ENCODE measurements around the gene CRNKL1.
A peak's percentile ranks its signal among the peaks of the same experiment; 100 is the strongest.

The CRNKL1 gene

DNA sequence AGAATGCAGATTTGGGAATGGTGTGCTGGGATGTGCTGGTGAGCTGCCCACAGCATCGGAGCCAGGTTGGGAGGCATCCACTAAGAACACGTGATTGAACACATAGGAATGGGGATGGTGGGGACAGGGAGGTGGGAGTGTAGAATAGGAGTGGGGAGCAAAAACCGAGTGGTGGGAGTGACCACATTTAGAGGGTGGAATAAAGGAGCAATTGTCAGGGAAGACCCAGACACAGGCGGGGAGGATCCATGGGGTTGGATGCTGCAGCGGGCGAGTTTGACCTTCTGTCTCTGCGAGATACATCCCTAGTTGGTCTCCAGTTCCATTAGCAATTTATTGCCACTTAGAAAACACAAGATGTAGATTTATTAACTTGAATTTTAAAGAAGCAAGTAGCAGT is 30.4 kb downstream of the CRNKL1 start:
- Histone ChIP-seq H3K4ac (ENCODE audit: low read depth, low read length) (no peak overlapping the region), H3K79me1 (ENCODE audit: low read length) (peaks cover 5% of the 10 kb centered on the region), H2BK12ac (ENCODE audit: low read length) (no peak overlapping the region), H2AK5ac (ENCODE audit: low read length) (no peak overlapping the region), H3K79me2 (ENCODE audit: control insufficient read depth, insufficient read depth, low read length, poor library complexity) (peaks cover 15% of the 10 kb centered on the region), H3K27me3 (ENCODE audit: insufficient read depth, low read length) (no peaks in the 10 kb centered on the region), H3K4me2 (ENCODE audit: low read length) (no peak overlapping the region), H3K4me3 (ENCODE audit: low read depth, low read length) (no peak overlapping the region), H3K23ac (ENCODE audit: low read length) (no peak overlapping the region), H3K14ac (ENCODE audit: low read length) (no peak overlapping the region), H3K18ac (ENCODE audit: low read length) (no peak overlapping the region), H3K9ac (ENCODE audit: low read length) (no peak overlapping the region), H2AFZ (ENCODE audit: insufficient read depth, low read length, poor library complexity) (no peak overlapping the region), H3K9me3 (ENCODE audit: insufficient read depth, low read depth, low read length) (no peaks in the 10 kb centered on the region), H2BK5ac (ENCODE audit: low read depth, low read length, poor library complexity) (no peak overlapping the region), H4K12ac (ENCODE audit: low read depth, low read length) (no peak overlapping the region), H4K8ac (ENCODE audit: low read depth, low read length) (no peak overlapping the region), H3K36me3 (ENCODE audit: control insufficient read depth in 1 of 2, insufficient read depth in 2 of 2, low read length in 2 of 2) (peaks cover 11 to 17% of the 10 kb centered on the region in 2 experiments), H4K91ac (ENCODE audit: low read depth, low read length) (no peak overlapping the region), H3K27ac (ENCODE audit: low read depth, low read length) (no peak overlapping the region), H2BK120ac (ENCODE audit: insufficient read depth, low read length, poor library complexity) (no peak overlapping the region), H3K4me1 (ENCODE audit: control insufficient read depth in 1 of 2, insufficient read depth in 2 of 2, low read length in 2 of 2) (peaks cover 0 to 5% of the 10 kb centered on the region in 2 experiments)
- no peak for DNase-seq
- WGBS (ENCODE audit: extremely low coverage, insufficient coverage, insufficient read length) = no CpG with 5 or more reads among the region's 7 CpGs

DNA sequence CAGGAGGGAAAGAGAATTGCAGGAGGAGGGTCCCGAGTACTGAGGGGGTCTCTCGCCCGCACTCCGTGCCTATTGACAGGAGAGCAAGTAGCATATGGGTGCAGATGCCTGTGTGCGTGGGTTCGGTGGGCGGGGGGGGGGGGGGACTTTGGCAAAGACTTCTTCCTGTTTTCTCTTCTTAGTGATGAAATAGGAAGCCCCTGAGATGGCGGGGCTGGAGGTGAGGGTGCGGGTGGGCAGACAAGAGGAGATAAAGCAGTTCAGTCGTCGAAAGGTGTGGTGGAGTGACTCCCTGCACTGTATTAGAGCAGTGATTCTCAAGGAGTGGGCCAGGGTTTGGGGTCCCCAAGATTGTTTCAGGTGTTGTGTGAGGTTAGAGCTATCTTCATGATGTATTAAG is 31.4 kb downstream of the CRNKL1 start:
- Histone ChIP-seq H2AK5ac (ENCODE audit: low read length) (no peak overlapping the region), H3K27me3 (ENCODE audit: insufficient read depth, low read length) (no peaks in the 10 kb centered on the region), H4K8ac (ENCODE audit: low read depth, low read length) (no peak overlapping the region), H3K23ac (ENCODE audit: low read length) (no peak overlapping the region), H3K79me2 (ENCODE audit: control insufficient read depth, insufficient read depth, low read length, poor library complexity) (peaks cover 15% of the 10 kb centered on the region), H3K18ac (ENCODE audit: low read length) (no peak overlapping the region), H3K36me3 (ENCODE audit: control insufficient read depth in 1 of 2, insufficient read depth in 2 of 2, low read length in 2 of 2) (peaks cover 7 to 15% of the 10 kb centered on the region in 2 experiments), H2BK120ac (ENCODE audit: insufficient read depth, low read length, poor library complexity) (no peak overlapping the region), H2AFZ (ENCODE audit: insufficient read depth, low read length, poor library complexity) (no peak overlapping the region), H4K91ac (ENCODE audit: low read depth, low read length) (no peak overlapping the region), H3K9me3 (ENCODE audit: insufficient read depth, low read depth, low read length) (no peaks in the 10 kb centered on the region), H2BK12ac (ENCODE audit: low read length) (no peak overlapping the region), H3K4me3 (ENCODE audit: low read depth, low read length) (no peak overlapping the region), H3K4me2 (ENCODE audit: low read length) (no peak overlapping the region), H4K12ac (ENCODE audit: low read depth, low read length) (no peak overlapping the region), H3K9ac (ENCODE audit: low read length) (no peak overlapping the region), H3K4me1 (ENCODE audit: control insufficient read depth in 1 of 2, insufficient read depth in 2 of 2, low read length in 2 of 2) (peaks cover 0 to 5% of the 10 kb centered on the region in 2 experiments), H3K27ac (ENCODE audit: low read depth, low read length) (no peak overlapping the region), H3K4ac (ENCODE audit: low read depth, low read length) (peak overlapping the region; percentile 77), H3K79me1 (ENCODE audit: low read length) (peaks cover 5% of the 10 kb centered on the region), H3K14ac (ENCODE audit: low read length) (no peak overlapping the region), H2BK5ac (ENCODE audit: low read depth, low read length, poor library complexity) (no peak overlapping the region)
- DNase-seq = no peak
- no CpG with 5 or more reads among the region's 11 CpGs for WGBS (ENCODE audit: extremely low coverage, insufficient coverage, insufficient read length)

DNA sequence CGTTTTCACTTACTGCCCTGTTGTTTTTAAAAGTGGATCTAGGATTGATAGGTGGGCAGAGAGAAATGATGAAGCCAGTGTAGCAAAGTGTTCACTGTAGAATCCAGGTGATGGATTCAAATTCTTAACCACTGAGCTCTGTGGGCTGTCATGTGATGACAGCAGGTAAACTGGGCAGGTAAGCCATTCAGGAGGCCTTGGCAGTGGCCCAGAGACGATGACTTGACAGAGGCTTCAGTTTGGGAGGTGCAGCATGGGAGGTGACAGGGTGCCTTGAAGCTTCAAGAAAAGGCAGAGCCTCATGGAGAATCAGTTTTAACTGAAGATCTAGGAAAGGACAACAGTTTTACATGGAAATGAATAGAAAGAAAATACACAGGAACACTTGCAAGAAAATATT is 33.1 kb downstream of the CRNKL1 start:
- Histone ChIP-seq H2BK5ac (ENCODE audit: low read depth, low read length, poor library complexity) (no peak overlapping the region), H3K4me1 (ENCODE audit: control insufficient read depth in 1 of 2, insufficient read depth in 2 of 2, low read length in 2 of 2) (peaks cover 0 to 5% of the 10 kb centered on the region in 2 experiments), H4K12ac (ENCODE audit: low read depth, low read length) (no peak overlapping the region), H2AK5ac (ENCODE audit: low read length) (no peak overlapping the region), H3K79me1 (ENCODE audit: low read length) (peaks cover 5% of the 10 kb centered on the region), H3K18ac (ENCODE audit: low read length) (no peak overlapping the region), H3K4me3 (ENCODE audit: low read depth, low read length) (no peak overlapping the region), H3K9ac (ENCODE audit: low read length) (no peak overlapping the region), H3K4ac (ENCODE audit: low read depth, low read length) (peak overlapping the region; percentile 34), H3K14ac (ENCODE audit: low read length) (no peak overlapping the region), H3K4me2 (ENCODE audit: low read length) (no peak overlapping the region), H4K91ac (ENCODE audit: low read depth, low read length) (no peak overlapping the region), H3K9me3 (ENCODE audit: insufficient read depth, low read depth, low read length) (no peaks in the 10 kb centered on the region), H2AFZ (ENCODE audit: insufficient read depth, low read length, poor library complexity) (no peak overlapping the region), H4K8ac (ENCODE audit: low read depth, low read length) (no peak overlapping the region), H3K23ac (ENCODE audit: low read length) (no peak overlapping the region), H3K27ac (ENCODE audit: low read depth, low read length) (no peak overlapping the region), H3K79me2 (ENCODE audit: control insufficient read depth, insufficient read depth, low read length, poor library complexity) (peaks cover 15% of the 10 kb centered on the region), H2BK12ac (ENCODE audit: low read length) (no peak overlapping the region), H3K27me3 (ENCODE audit: insufficient read depth, low read length) (no peaks in the 10 kb centered on the region), H3K36me3 (ENCODE audit: control insufficient read depth in 1 of 2, insufficient read depth in 2 of 2, low read length in 2 of 2) (peaks cover 6 to 15% of the 10 kb centered on the region in 2 experiments), H2BK120ac (ENCODE audit: insufficient read depth, low read length, poor library complexity) (no peak overlapping the region)
- WGBS (ENCODE audit: extremely low coverage, insufficient coverage, insufficient read length) = no CpG with 5 or more reads among the region's 2 CpGs
- no peak for DNase-seq

DNA sequence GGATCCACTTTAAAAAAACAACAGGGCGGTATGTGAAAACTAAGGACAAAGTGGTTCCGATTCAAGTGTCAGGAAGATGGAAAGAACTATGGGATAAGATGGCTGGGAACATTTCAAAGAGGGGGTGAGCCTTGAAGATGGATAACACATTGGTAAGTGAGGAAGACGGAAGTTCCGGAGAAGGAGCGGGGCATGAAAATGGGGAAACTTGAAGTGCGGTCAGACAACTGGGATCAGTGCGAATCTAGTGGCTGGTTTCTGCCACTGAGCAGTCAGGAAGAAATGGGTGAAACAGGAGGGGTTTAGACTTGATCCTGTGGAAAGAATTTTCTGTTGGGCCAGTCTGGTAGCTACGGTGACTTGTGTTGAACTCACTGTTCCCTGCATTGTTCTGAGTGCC is 33.9 kb downstream of the CRNKL1 start:
- Histone ChIP-seq H3K79me1 (ENCODE audit: low read length) (peaks cover 5% of the 10 kb centered on the region), H3K36me3 (ENCODE audit: control insufficient read depth in 1 of 2, insufficient read depth in 2 of 2, low read length in 2 of 2) (peaks cover 6 to 15% of the 10 kb centered on the region in 2 experiments), H3K14ac (ENCODE audit: low read length) (no peak overlapping the region), H4K91ac (ENCODE audit: low read depth, low read length) (no peak overlapping the region), H4K8ac (ENCODE audit: low read depth, low read length) (no peak overlapping the region), H3K4me2 (ENCODE audit: low read length) (peak overlapping the region; percentile 72), H3K79me2 (ENCODE audit: control insufficient read depth, insufficient read depth, low read length, poor library complexity) (peaks cover 15% of the 10 kb centered on the region), H3K18ac (ENCODE audit: low read length) (no peak overlapping the region), H2BK5ac (ENCODE audit: low read depth, low read length, poor library complexity) (no peak overlapping the region), H2BK12ac (ENCODE audit: low read length) (no peak overlapping the region), H3K4me3 (ENCODE audit: low read depth, low read length) (no peak overlapping the region), H3K23ac (ENCODE audit: low read length) (no peak overlapping the region), H4K12ac (ENCODE audit: low read depth, low read length) (peak overlapping the region; percentile 41), H3K4me1 (ENCODE audit: control insufficient read depth in 1 of 2, insufficient read depth in 2 of 2, low read length in 2 of 2) (peaks cover 0 to 5% of the 10 kb centered on the region in 2 experiments), H3K27ac (ENCODE audit: low read depth, low read length) (no peak overlapping the region), H2AK5ac (ENCODE audit: low read length) (no peak overlapping the region), H3K9me3 (ENCODE audit: insufficient read depth, low read depth, low read length) (no peaks in the 10 kb centered on the region), H3K4ac (ENCODE audit: low read depth, low read length) (peak overlapping the region; percentile 76), H2BK120ac (ENCODE audit: insufficient read depth, low read length, poor library complexity) (no peak overlapping the region), H3K27me3 (ENCODE audit: insufficient read depth, low read length) (no peaks in the 10 kb centered on the region), H2AFZ (ENCODE audit: insufficient read depth, low read length, poor library complexity) (no peak overlapping the region), H3K9ac (ENCODE audit: low read length) (no peak overlapping the region)
- DNase-seq = no peak
- WGBS (ENCODE audit: extremely low coverage, insufficient coverage, insufficient read length) = no CpG with 5 or more reads among the region's 8 CpGs
